CD4-positive, alpha-beta T cell treated with Interleukin-6 at 100 ng/mL for 8 hours (primary cell): ENCODE data around the gene CALML6.

ENCODE experiments used
- DNase-seq: peaks from one replicate; pipeline ENCODE4 v3.0.0-alpha.2; 2020; ENCODE audit warnings: mixed read lengths, low spot score

The CALML6 gene

GRCh38 chr1:1965546-1965945 is 50.5 kb downstream of the CALML6 start:
- no peak for DNase-seq

- DNase-seq, result no peak
Measured at GRCh38 chr1:1966071-1966740, 51.1 kb downstream of the CALML6 start.
